ENCODE data around the gene NTMT2.
"Not testable (repeated sequence)": the region's sequence is repeated elsewhere in the genome, so short reads cannot be mapped to it uniquely, and the experiment has no call there.

Gene NTMT2

DNA sequence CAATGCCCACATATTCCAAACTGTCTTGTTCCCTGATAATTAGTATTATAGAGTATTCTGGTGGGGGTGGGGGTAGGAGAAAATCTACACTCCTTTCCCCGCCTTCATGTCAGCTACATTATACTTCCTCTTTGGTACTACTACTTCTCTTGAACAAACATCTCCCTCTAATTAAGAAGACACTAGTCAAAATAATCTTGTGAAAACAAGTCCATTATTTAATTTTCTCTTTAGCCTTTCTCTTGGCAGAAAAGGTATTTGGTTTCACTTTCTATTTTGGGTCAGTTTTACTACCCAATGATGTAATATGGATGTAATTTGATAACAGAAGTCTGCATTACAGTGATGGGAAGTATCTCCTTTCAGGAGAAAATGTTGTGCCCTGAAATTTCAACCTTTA lies 22.5 kb downstream of the NTMT2 start:
- no peaks in the 10 kb centered on the region for H3K36me3 ChIP-seq
- DNase-seq, result no peak
- H3K4me1 ChIP-seq, result peaks cover 0 to 5% (median 0%) of the 10 kb centered on the region in 4 donors
- H3K27ac ChIP-seq, result no peak overlapping the region
- no peak overlapping the region for H3K4me3 ChIP-seq
- H3K9me3 ChIP-seq, result no peaks in the 10 kb centered on the region
- no peaks in the 10 kb centered on the region for H3K27me3 ChIP-seq
- intact Hi-C loops (cut with DNase I; ENCODE audit: low total_unique reads), result no loop called here
- TF ChIP-seq, protein P1, sequence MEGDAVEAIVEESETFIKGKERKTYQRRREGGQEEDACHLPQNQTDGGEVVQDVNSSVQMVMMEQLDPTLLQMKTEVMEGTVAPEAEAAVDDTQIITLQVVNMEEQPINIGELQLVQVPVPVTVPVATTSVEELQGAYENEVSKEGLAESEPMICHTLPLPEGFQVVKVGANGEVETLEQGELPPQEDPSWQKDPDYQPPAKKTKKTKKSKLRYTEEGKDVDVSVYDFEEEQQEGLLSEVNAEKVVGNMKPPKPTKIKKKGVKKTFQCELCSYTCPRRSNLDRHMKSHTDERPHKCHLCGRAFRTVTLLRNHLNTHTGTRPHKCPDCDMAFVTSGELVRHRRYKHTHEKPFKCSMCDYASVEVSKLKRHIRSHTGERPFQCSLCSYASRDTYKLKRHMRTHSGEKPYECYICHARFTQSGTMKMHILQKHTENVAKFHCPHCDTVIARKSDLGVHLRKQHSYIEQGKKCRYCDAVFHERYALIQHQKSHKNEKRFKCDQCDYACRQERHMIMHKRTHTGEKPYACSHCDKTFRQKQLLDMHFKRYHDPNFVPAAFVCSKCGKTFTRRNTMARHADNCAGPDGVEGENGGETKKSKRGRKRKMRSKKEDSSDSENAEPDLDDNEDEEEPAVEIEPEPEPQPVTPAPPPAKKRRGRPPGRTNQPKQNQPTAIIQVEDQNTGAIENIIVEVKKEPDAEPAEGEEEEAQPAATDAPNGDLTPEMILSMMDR (IDR thresholded peaks at IDR 0.05), result no peak

DNA sequence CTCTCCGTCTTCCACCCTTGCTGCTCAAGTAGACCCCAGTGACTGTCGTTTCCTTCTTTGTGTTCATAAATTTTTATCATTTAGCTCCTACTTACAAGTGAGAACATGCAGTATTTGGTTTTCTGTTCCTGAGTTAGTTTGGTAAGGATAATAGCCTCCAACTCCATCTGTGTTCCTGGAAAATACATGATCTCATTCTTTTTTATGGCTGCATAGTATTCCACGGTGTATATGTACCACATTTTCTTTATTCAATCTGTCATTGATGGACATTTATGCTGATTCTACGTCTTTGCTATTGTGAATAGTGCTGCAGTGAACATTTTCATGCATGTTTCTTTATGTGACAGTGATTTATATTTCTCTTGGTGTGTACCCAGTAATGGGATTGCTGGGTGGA lies 24.8 kb downstream of the NTMT2 start:
- H3K27ac ChIP-seq; intact Hi-C loops (cut with DNase I; ENCODE audit: low total_unique reads); DNase-seq; H3K27me3 ChIP-seq; H3K4me1 ChIP-seq; H3K36me3 ChIP-seq; H3K4me3 ChIP-seq; H3K9me3 ChIP-seq: not testable (repeated sequence)

DNA sequence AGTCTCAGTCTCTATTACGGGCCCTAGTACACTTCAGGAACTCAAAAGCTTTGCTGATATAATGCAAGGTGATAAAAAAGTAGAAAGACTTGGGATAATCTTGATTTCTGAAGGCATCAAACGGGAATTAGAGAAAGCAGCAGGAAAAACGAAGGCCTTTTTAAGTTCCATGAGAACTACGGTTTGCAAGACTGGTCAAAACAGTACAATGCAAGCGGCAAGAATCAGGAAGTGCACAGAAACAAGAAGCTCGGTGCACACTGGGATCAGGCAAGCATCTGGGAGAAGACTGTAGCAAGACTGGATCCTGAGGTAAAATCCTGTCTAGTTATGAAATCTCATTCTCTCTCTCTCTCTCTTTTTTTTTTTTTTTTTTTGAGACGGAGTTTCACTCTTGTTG lies 28.6 kb downstream of the NTMT2 start:
- no peak overlapping the region for H3K27ac ChIP-seq
- no peaks in the 10 kb centered on the region for H3K27me3 ChIP-seq
- no peak for DNase-seq
- intact Hi-C loops (cut with DNase I; ENCODE audit: low total_unique reads), result no loop called here
- TF ChIP-seq, protein P1 (IDR thresholded peaks at IDR 0.05), result no peak
- no peaks in the 10 kb centered on the region for H3K36me3 ChIP-seq
- no peaks in the 10 kb centered on the region for H3K9me3 ChIP-seq
- H3K4me3 ChIP-seq, result no peak overlapping the region
- H3K4me1 ChIP-seq, result no peaks in the 10 kb centered on the region

DNA sequence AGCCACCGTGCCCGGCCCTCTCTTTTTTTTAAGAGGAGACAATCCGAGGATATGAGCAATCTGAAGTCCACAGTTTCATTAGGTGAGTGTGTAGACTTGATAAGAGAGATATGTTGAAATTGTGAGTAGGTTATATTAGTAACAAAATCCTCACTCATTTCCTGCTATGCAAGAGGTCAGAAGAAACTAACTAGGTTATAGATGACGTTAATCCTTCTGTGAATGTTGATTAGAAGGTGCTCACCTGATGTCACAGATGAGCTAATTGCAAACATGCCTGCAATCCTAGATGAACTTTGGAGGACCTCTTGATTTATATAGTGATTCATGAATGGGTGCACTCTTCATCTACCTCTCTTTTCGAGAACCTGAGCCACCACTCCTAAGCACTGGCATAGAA lies 29.3 kb downstream of the NTMT2 start:
- no peak overlapping the region for H3K27ac ChIP-seq
- H3K36me3 ChIP-seq, result no peaks in the 10 kb centered on the region
- DNase-seq, result no peak
- no peaks in the 10 kb centered on the region for H3K9me3 ChIP-seq
- H3K4me3 ChIP-seq, result no peak overlapping the region
- H3K27me3 ChIP-seq, result no peaks in the 10 kb centered on the region
- intact Hi-C loops (cut with DNase I; ENCODE audit: low total_unique reads), result no loop called here
- no peaks in the 10 kb centered on the region for H3K4me1 ChIP-seq
- TF ChIP-seq, protein P1 (IDR thresholded peaks at IDR 0.05), result no peak

DNA sequence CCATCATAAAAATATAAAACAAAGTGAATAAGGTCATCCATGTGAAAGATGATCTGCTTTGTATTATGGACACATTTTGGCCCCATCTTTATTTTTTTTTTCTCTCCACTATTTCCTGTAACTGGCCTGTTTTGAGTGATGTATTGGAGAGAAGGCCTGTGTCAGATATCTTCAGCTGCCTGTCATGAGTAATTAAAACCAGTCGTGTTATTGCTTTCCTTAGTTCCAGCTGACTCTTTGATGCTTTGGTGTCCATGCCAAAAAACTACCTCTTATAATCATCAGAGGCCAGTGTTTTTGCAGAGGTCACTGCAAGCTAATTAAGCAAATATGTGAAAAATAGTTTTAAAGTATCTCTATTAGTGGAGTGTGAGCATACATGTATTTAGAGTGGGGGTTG lies 29.7 kb downstream of the NTMT2 start:
- DNase-seq, result no peak
- TF ChIP-seq, protein P1 (IDR thresholded peaks at IDR 0.05), result no peak
- intact Hi-C loops (cut with DNase I; ENCODE audit: low total_unique reads), result no loop called here
- H3K9me3 ChIP-seq, result no peaks in the 10 kb centered on the region
- H3K36me3 ChIP-seq, result no peaks in the 10 kb centered on the region
- no peak overlapping the region for H3K4me3 ChIP-seq
- no peaks in the 10 kb centered on the region for H3K27me3 ChIP-seq
- no peaks in the 10 kb centered on the region for H3K4me1 ChIP-seq
- H3K27ac ChIP-seq, result no peak overlapping the region

DNA sequence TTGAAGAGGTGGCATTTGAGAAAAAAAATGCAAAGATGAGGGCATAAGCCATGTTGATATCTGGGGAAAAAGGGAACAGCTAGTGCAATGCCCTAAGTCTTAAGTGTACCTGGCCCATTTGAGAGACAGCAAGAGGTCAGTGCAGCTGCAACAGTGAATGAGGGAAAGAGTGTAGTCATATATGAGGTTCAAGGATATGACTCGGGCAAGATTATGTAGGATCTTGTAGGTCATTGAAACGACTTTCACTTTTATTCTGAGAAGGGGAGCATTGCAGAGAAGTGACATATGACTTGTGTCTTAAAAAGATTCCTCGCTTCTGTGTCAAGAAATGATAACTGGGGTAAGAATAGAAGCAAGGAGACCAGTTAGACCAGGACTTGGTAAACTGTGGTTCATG lies 31.0 kb downstream of the NTMT2 start:
- H3K36me3 ChIP-seq, result no peaks in the 10 kb centered on the region
- TF ChIP-seq, protein P1 (IDR thresholded peaks at IDR 0.05), result no peak
- no peaks in the 10 kb centered on the region for H3K27me3 ChIP-seq
- no peaks in the 10 kb centered on the region for H3K4me1 ChIP-seq
- DNase-seq, result no peak
- intact Hi-C loops (cut with DNase I; ENCODE audit: low total_unique reads), result no loop called here
- H3K27ac ChIP-seq, result no peak overlapping the region
- no peaks in the 10 kb centered on the region for H3K9me3 ChIP-seq
- no peak overlapping the region for H3K4me3 ChIP-seq
